ENCODE results near the gene COG5. TPM values are rescaled to one million over a fixed set of nuclear protein-coding genes. Genes with fewer than 3 reads are reported as not detected.
A peak's percentile ranks its signal among the peaks of the same experiment; 100 is the strongest.

The COG5 gene
- total RNA-seq, 1 donor from 2014 or later: 39.1 TPM

GRCh38 chr7:107172276-107173032 is 391.3 kb downstream of the COG5 start:
- Mint-ChIP-seq H3K9me3 (no peaks in the 10 kb centered on the region), H3K36me3 (ENCODE audit: low read depth) (peaks cover 7% of the 10 kb centered on the region), H3K27ac (no peak overlapping the region), H3K27me3 (ENCODE audit: insufficient read depth) (no peaks in the 10 kb centered on the region), H3K4me3 (no peak overlapping the region), H3K4me1 (ENCODE audit: low read depth) (peaks cover 38% of the 10 kb centered on the region)
- DNase-seq (ENCODE audit: low spot score): no peak
- intact Hi-C loops (cut with micrococcal nuclease): loop anchor here (1.0 to 10.0 kb wide), 3 partner anchors 643 to 1878 kb away; no protein-coding TSS in a partner anchor

GRCh38 chr7:107171496-107171895 is 392.2 kb downstream of the COG5 start:
- Mint-ChIP-seq H3K4me1 (ENCODE audit: low read depth) (peaks cover 41% of the 10 kb centered on the region), H3K36me3 (ENCODE audit: low read depth) (peaks cover 7% of the 10 kb centered on the region), H3K9me3 (no peaks in the 10 kb centered on the region), H3K27me3 (ENCODE audit: insufficient read depth) (no peaks in the 10 kb centered on the region), H3K4me3 (no peak overlapping the region), H3K27ac (no peak overlapping the region)
- DNase-seq (ENCODE audit: low spot score): no peak
- intact Hi-C loops (cut with micrococcal nuclease): loop anchor here (10.0 kb wide), 1 partner anchor 1877 kb away; no protein-coding TSS in a partner anchor

- Mint-ChIP-seq H3K27ac (peak overlapping the region; percentile 93), H3K4me3 (peak overlapping the region; percentile 88), H3K4me1 (ENCODE audit: low read depth) (peaks cover 41% of the 10 kb centered on the region), H3K36me3 (ENCODE audit: low read depth) (peaks cover 7% of the 10 kb centered on the region), H3K9me3 (no peaks in the 10 kb centered on the region), H3K27me3 (ENCODE audit: insufficient read depth) (peaks cover 5% of the 10 kb centered on the region)
- intact Hi-C loops (cut with micrococcal nuclease): loop anchor here (10.0 kb wide), 1 partner anchor 1875 kb away; no protein-coding TSS in a partner anchor
- DNase-seq (ENCODE audit: low spot score): no peak
Observed at GRCh38 chr7:107170051-107170915, 393.4 kb downstream of the COG5 start.

GRCh38 chr7:107169120-107170050 is 394.3 kb downstream of the COG5 start:
- peaks cover 35% of the 10 kb centered on the region for H3K4me1 Mint-ChIP-seq (ENCODE audit: low read depth)
- peaks cover 5% of the 10 kb centered on the region for H3K36me3 Mint-ChIP-seq (ENCODE audit: low read depth)
- peaks cover 10% of the 10 kb centered on the region for H3K27me3 Mint-ChIP-seq (ENCODE audit: insufficient read depth)
- intact Hi-C loops (cut with micrococcal nuclease): loop anchor here (2.0 to 10.0 kb wide), 9 partner anchors 122 to 1875 kb away; partner anchors contain the start of genes BCAP29, RINT1 and SYPL1
- peak overlapping the region; percentile 97 for H3K27ac Mint-ChIP-seq
- H3K9me3 Mint-ChIP-seq: no peaks in the 10 kb centered on the region
- peak overlapping the region; percentile 88 for H3K4me3 Mint-ChIP-seq
- peak; percentile 85 for DNase-seq (ENCODE audit: low spot score)

- Mint-ChIP-seq H3K9me3 (no peaks in the 10 kb centered on the region), H3K36me3 (ENCODE audit: low read depth) (peaks cover 2% of the 10 kb centered on the region), H3K4me1 (ENCODE audit: low read depth) (peaks cover 26% of the 10 kb centered on the region), H3K4me3 (peak within 1 kb of the TSS; percentile 88), H3K27me3 (ENCODE audit: insufficient read depth) (peaks cover 10% of the 10 kb centered on the region), H3K27ac (peak within 1 kb of the TSS; percentile 97)
- peak; percentile 97 for DNase-seq (ENCODE audit: low spot score)
- intact Hi-C loops (cut with micrococcal nuclease): loop anchor here (1.0 to 5.0 kb wide), 20 partner anchors 12 to 1636 kb away; partner anchors contain the start of genes BCAP29, CCDC71L, DLD and PIK3CG
Observed at GRCh38 chr7:107168233-107169119, 395.2 kb downstream of the COG5 start, which contains the start of gene HBP1. Gene HBP1, plus strand, starts transcription at chr7:107169003. Its CDS starts 10,891 bp downstream, at chr7:107179894.

GRCh38 chr7:107167483-107168232 is 396.1 kb downstream of the COG5 start:
- intact Hi-C loops (cut with micrococcal nuclease): loop anchor here (1.0 to 5.0 kb wide), 22 partner anchors 13 to 1635 kb away; partner anchors contain the start of genes BCAP29, CCDC71L, DLD and PIK3CG
- Mint-ChIP-seq H3K9me3 (no peaks in the 10 kb centered on the region), H3K27me3 (ENCODE audit: insufficient read depth) (peaks cover 10% of the 10 kb centered on the region), H3K36me3 (ENCODE audit: low read depth) (peaks cover 2% of the 10 kb centered on the region), H3K27ac (peak overlapping the region; percentile 97), H3K4me1 (ENCODE audit: low read depth) (peaks cover 19% of the 10 kb centered on the region), H3K4me3 (peak overlapping the region; percentile 88)
- no peak for DNase-seq (ENCODE audit: low spot score)

GRCh38 chr7:107166736-107167426 is 396.8 kb downstream of the COG5 start:
- Mint-ChIP-seq H3K27ac (peak overlapping the region; percentile 97), H3K4me1 (ENCODE audit: low read depth) (peaks cover 19% of the 10 kb centered on the region), H3K9me3 (no peaks in the 10 kb centered on the region), H3K27me3 (ENCODE audit: insufficient read depth) (peaks cover 10% of the 10 kb centered on the region), H3K36me3 (ENCODE audit: low read depth) (no peaks in the 10 kb centered on the region), H3K4me3 (peak overlapping the region; percentile 88)
- DNase-seq (ENCODE audit: low spot score): no peak
- intact Hi-C loops (cut with micrococcal nuclease): loop anchor here (1.0 to 5.0 kb wide), 8 partner anchors 17 to 1635 kb away; partner anchors contain the start of genes BCAP29 and RINT1

- peaks cover 10% of the 10 kb centered on the region for H3K27me3 Mint-ChIP-seq (ENCODE audit: insufficient read depth)
- peaks cover 14% of the 10 kb centered on the region for H3K4me1 Mint-ChIP-seq (ENCODE audit: low read depth)
- no peaks in the 10 kb centered on the region for H3K36me3 Mint-ChIP-seq (ENCODE audit: low read depth)
- H3K27ac Mint-ChIP-seq: no peak overlapping the region
- no peak for DNase-seq (ENCODE audit: low spot score)
- no peak overlapping the region for H3K4me3 Mint-ChIP-seq
- no peaks in the 10 kb centered on the region for H3K9me3 Mint-ChIP-seq
- intact Hi-C loops (cut with micrococcal nuclease): loop anchor here (5.0 kb wide), 6 partner anchors 118 to 1633 kb away; partner anchors contain the start of genes BCAP29 and RINT1
Observed at GRCh38 chr7:107165341-107165740, 398.4 kb downstream of the COG5 start.

GRCh38 chr7:107164092-107164491 is 399.6 kb downstream of the COG5 start:
- Mint-ChIP-seq H3K4me3 (no peak overlapping the region), H3K36me3 (ENCODE audit: low read depth) (no peaks in the 10 kb centered on the region), H3K4me1 (ENCODE audit: low read depth) (peaks cover 14% of the 10 kb centered on the region), H3K9me3 (no peaks in the 10 kb centered on the region), H3K27ac (no peak overlapping the region), H3K27me3 (ENCODE audit: insufficient read depth) (peaks cover 13% of the 10 kb centered on the region)
- intact Hi-C loops (cut with micrococcal nuclease): no loop called here
- DNase-seq (ENCODE audit: low spot score): no peak

GRCh38 chr7:107162475-107162874 is 401.2 kb downstream of the COG5 start:
- H3K36me3 Mint-ChIP-seq (ENCODE audit: low read depth): no peaks in the 10 kb centered on the region
- no peak overlapping the region for H3K27ac Mint-ChIP-seq
- peaks cover 19% of the 10 kb centered on the region for H3K27me3 Mint-ChIP-seq (ENCODE audit: insufficient read depth)
- intact Hi-C loops (cut with micrococcal nuclease): no loop called here
- no peak overlapping the region for H3K4me3 Mint-ChIP-seq
- H3K4me1 Mint-ChIP-seq (ENCODE audit: low read depth): peaks cover 4% of the 10 kb centered on the region
- H3K9me3 Mint-ChIP-seq: no peaks in the 10 kb centered on the region
- no peak for DNase-seq (ENCODE audit: low spot score)

All from activated T-helper 1 cell treated with anti-CD3 and anti-CD28 coated beads, Interleukin-12 subunit alpha, Interleukin-12 subunit beta, Interleukin-2, Interleukin-4 antibody, amounts not matched to agents 30 ng/mL and 10 ng/mL and 1 ng/mL, durations not matched to agents 14 hours and 24 hours and 36 hours (primary cell).